ENCODE results near the gene IL15RA.
"Not testable (repeated sequence)": the region's sequence is repeated elsewhere in the genome, so short reads cannot be mapped to it uniquely, and the experiment has no call there.

Gene IL15RA

GRCh38 chr10:5949009-5949759 lies 28.2 kb downstream of the IL15RA start:
- DNase-seq (ENCODE audit: low read depth): no peak

GRCh38 chr10:5948208-5948585 lies 29.1 kb downstream of the IL15RA start:
- DNase-seq (ENCODE audit: low read depth): no peak

GRCh38 chr10:5947471-5948207 lies 29.7 kb downstream of the IL15RA start:
- no peak for DNase-seq (ENCODE audit: low read depth)

GRCh38 chr10:5946786-5947185 lies 30.6 kb downstream of the IL15RA start:
- DNase-seq (ENCODE audit: low read depth): no peak

- DNase-seq (ENCODE audit: low read depth): not testable (repeated sequence)
Measured at GRCh38 chr10:5946419-5946775, 30.9 kb downstream of the IL15RA start.

- no peak for DNase-seq (ENCODE audit: low read depth)
Measured at GRCh38 chr10:5945561-5946418, 31.6 kb downstream of the IL15RA start.

GRCh38 chr10:5945190-5945509 lies 32.2 kb downstream of the IL15RA start:
- DNase-seq (ENCODE audit: low read depth): no peak

GRCh38 chr10:5944389-5945189 lies 32.8 kb downstream of the IL15RA start:
- DNase-seq (ENCODE audit: low read depth): no peak

GRCh38 chr10:5943536-5943935 lies 33.8 kb downstream of the IL15RA start:
- DNase-seq (ENCODE audit: low read depth): no peak

GRCh38 chr10:5942474-5942873 lies 34.9 kb downstream of the IL15RA start:
- no peak for DNase-seq (ENCODE audit: low read depth)

- no peak for DNase-seq (ENCODE audit: low read depth)
Measured at GRCh38 chr10:5942001-5942400, 35.3 kb downstream of the IL15RA start.

GRCh38 chr10:5941579-5941978 lies 35.8 kb downstream of the IL15RA start:
- no peak for DNase-seq (ENCODE audit: low read depth)

- DNase-seq (ENCODE audit: low read depth): no peak
Measured at GRCh38 chr10:5940807-5941218, 36.5 kb downstream of the IL15RA start.

- no peak for DNase-seq (ENCODE audit: low read depth)
Measured at GRCh38 chr10:5938291-5938690, 39.1 kb downstream of the IL15RA start.

GRCh38 chr10:5937016-5937415 lies 40.3 kb downstream of the IL15RA start:
- no peak for DNase-seq (ENCODE audit: low read depth)

- DNase-seq (ENCODE audit: low read depth): no peak
Measured at GRCh38 chr10:5935628-5936027, 41.7 kb downstream of the IL15RA start.

- no peak for DNase-seq (ENCODE audit: low read depth)
Measured at GRCh38 chr10:5933909-5934546, 43.3 kb downstream of the IL15RA start.

GRCh38 chr10:5932345-5932744 lies 45.0 kb downstream of the IL15RA start:
- no peak for DNase-seq (ENCODE audit: low read depth)

GRCh38 chr10:5930272-5930671 lies 47.1 kb downstream of the IL15RA start:
- no peak for DNase-seq (ENCODE audit: low read depth)

GRCh38 chr10:5929442-5929841 lies 47.9 kb downstream of the IL15RA start:
- DNase-seq (ENCODE audit: low read depth): no peak

GRCh38 chr10:5927306-5927705 lies 50.0 kb downstream of the IL15RA start:
- no peak for DNase-seq (ENCODE audit: low read depth)

Measured in T follicular helper cell (primary cell).